OCI-LY3 (cell line): ENCODE measurements around the gene PRPH2.

Experiments used
- CTCF ChIP-seq: fragments of 200-600, 300-600 bp; sonication (generic); IDR thresholded peaks from 2 replicates; pipeline ENCODE4 v1.5.1; 2014; ENCODE audit warnings: antibody characterized with exemption, low read length, low read depth
- EZH2phosphoT487 ChIP-seq: fragments of 200-600 bp; shearing (Covaris generic); IDR thresholded peaks from 2 replicates; pipeline ENCODE4 v1.6.1; 2018; ENCODE audit warnings: antibody characterized with exemption, mixed run types, low read depth

DNA sequence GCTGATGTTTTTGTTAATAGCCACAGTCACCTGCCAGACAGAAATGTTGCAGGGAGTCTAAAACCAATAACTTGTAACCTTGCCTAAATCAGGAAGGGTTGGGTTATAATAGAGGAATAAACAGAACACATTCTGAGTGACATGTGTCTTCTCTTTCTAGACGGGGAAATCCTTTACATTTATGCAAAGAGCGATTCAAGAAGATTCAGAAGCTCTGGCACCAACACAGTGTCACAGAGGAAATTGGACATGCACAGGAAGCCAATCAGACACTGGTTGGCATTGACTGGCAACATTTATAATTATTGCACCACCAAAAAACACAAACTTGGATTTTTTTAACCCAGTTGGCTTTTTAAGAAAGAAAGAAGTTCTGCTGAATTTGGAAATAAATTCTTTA is 31.5 kb downstream of the PRPH2 start:
- TF ChIP-seq EZH2phosphoT487: no peak
- no peak for TF ChIP-seq CTCF
